Activated CD8-positive, alpha-beta memory T cell treated with anti-CD3 and anti-CD28 coated beads, Interleukin-2, amount 50 U/mL, for 24 hours (primary cell): Measurements from ENCODE around the gene APEX2.
"Not testable (repeated sequence)": the region's sequence is repeated elsewhere in the genome, so short reads cannot be mapped to it uniquely, and the experiment has no call there.

Experiments used
- DNase-seq: peaks from one replicate; pipeline ENCODE4 v3.0.0-alpha.2; 2020; ENCODE audit errors: extremely low read depth

Gene APEX2, protein sequence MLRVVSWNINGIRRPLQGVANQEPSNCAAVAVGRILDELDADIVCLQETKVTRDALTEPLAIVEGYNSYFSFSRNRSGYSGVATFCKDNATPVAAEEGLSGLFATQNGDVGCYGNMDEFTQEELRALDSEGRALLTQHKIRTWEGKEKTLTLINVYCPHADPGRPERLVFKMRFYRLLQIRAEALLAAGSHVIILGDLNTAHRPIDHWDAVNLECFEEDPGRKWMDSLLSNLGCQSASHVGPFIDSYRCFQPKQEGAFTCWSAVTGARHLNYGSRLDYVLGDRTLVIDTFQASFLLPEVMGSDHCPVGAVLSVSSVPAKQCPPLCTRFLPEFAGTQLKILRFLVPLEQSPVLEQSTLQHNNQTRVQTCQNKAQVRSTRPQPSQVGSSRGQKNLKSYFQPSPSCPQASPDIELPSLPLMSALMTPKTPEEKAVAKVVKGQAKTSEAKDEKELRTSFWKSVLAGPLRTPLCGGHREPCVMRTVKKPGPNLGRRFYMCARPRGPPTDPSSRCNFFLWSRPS

DNA sequence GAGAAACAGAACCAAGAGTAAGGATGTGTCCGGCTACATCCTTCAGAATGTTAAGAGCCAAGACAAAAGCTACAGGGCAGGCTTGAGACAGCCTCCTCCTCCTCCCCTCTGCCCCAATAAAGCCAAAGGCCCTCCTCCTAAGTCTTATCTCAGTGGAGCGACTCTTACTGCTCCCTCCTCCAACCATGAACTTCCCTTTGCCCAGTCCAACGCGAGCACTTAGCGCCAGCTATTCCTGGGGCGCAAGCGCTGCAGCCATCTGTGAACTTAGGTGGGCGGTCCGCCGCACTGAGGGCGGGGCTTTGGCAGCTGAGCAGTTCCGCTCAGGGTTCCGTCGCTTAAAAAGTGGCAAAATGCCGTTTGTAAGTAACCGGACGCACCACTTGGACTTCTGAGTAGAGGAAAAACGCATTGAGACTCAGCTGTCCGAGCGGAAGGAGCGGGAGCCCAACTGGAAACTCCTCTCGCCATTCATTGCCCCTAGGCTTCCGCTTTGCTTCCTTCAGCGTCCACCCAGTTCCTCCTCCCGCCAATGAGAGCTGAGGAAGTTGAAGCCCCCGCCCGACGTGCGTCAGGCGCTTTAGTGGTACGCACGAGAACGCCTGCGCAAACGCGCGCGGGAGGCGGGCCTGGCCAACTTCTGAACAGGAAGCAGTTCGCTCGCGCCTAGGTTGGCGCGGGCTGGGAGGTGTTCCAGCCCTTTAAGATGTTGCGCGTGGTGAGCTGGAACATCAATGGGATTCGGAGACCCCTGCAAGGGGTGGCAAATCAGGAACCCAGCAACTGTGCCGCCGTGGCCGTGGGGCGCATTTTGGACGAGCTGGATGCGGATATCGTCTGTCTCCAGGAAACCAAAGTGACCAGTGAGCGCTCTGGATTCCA lies at the start of gene APEX2:
Gene APEX2, plus strand, starts transcription at position 647 of the 882 bp plus-strand sequence. Its CDS starts 60 bp downstream, at position 707.
- peak; percentile 69 for DNase-seq

DNA sequence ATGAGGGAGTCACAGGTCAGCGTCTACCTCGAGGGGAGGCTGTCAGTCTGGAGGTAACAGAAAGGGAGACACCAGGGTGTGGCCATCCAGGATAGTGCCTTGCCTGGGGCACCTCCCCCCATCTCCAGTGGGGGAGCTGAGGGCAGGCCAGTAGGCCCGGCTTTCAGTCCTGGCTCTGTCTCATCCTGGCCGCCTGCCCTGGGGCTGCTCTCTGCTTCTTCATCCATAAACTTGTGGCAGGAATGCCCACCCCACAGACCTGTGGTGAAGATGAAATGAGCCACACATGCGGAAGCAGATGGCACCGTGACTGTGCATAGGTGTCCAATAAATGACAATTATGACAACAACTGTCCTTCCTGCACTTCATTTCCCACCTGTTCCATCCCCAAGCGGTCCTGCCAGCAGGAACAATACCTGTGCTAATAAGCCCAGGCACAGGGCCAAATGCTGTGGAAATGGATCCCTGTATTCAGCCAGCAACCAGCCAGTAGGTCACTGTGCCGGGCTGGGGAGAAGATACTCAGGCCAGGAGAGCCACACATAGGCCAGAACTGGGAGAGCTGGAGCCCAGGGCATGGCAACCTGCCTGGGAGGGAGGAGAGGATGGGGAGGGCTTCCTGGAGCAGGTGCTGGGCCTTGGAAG lies 49.3 kb upstream of the APEX2 start:
- no peak for DNase-seq

DNA sequence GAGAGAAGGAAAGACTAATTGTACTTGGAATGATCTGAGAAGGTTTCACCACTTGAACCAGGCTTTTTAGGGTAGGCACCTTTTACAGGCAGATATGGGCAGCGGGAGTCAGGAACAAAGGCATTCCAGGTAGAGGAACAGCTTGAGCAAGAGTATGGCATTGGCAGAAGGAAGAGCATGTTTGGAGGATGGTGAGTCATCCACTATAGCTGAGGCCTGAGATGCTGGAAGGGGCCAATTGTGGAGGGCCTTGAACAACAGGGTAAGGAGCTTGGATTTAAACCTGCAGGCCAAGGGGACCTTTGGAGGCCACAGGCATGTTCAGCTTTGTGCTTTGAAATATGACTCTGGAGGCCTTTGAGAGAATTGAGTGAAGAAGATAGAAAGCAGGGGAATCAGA lies 38.4 kb upstream of the APEX2 start:
- DNase-seq: no peak

DNA sequence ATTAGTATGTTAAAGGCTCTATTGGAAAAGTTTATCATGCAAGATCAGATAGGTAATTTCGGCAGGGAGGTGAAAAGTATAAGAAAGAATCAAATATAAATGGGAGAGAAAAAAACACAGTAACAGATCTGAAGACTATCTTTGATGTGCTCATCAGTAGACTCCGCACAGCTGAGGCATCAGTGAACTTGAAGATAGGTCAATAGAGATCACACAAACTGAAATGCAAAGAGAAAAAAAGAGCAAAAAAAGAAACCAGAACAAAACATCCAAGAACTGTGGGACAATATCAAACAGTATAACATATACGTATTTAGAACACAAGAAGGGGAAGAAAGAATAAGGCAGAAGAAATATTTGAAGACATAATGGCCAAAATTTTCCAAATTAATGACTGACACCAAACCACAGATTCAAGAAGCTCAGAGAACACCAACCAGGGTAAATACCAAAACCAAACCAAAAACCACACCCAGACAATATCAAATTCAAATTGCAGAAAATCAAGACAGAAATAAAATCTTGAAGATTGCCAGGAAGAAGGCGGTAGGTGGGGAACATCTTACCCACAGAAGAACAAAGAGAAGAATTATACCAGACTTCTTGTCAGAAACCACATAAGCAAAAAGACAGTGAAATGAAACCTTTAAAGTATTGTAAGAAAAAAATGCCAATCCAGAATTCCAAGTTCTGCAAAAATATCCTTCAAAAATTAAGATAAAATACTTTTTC lies 35.2 kb upstream of the APEX2 start:
- DNase-seq: no peak

DNA sequence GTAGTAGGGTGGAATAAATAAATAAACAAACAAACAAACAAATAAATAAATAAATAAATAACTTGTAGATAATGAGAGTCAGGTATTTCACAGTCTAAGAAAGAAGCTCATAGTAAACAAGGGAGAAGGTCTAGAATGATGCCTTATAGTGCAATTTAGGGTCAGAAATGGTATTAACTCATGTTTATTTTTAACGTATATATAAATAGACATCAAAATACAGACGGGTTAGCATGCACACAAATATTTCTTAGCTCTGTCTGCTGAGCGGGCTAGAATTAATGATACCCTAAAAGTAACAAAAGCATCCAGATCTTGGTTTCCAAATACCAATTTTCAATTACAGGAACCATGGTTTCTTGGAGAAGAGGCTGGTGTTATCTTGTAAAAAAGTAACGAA lies 22.8 kb upstream of the APEX2 start:
- DNase-seq: no peak

DNA sequence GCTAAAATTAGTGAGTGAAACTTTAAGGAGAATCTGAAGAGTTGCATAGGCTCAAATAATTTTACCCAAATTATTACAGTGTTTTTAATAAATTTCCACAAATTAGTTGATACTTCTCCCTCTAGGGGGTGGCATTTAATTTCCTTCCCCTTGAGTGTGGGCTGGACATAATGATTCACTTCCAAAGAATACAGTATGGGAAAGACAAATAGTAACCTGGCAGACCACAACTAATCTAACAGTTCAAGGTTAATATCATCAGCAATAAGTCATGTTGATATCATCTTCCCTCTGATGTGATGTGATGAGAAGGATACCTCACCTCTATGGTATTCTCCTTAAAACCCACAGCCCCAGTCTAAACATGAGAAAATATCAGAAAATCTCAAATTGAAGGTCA lies 21.7 kb upstream of the APEX2 start:
- DNase-seq: no peak

DNA sequence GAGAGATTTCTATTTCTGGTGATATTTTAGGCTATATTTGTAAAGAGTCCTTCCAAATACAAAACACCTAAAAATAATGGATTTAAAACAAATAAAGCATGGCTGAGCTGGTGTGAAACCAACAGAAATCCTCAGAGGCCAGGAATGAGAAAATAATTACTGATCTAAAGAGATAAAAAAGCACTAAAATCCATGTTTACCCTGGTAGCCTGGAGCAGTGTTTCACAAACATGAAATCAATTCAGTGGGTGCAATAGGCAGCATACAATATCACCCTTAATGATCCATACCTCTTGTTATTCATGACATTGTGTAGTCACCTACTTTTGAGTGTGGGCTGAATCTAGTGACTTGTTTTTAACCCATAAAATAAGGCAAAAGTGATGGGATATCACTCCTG lies 20.7 kb upstream of the APEX2 start:
- no peak for DNase-seq

DNA sequence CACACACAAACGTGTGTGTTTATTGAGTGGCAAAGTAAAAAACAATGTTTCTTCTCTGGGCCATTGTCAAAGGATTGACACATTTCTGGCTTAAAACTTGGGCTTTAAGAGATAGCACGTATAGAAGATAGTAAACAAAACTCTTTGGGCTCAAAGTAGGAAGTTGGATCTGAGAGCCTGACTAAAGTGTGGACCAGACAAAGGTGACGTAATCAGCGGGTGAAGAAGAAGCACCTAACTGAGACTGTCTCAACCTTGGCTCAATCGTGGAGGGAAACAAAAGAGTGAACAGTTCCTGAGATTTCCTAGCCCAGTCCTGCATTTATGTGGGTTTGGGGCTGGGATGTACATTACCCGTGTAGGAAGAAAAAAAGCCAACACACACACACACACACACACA lies 19.8 kb upstream of the APEX2 start:
- no peak for DNase-seq

DNA sequence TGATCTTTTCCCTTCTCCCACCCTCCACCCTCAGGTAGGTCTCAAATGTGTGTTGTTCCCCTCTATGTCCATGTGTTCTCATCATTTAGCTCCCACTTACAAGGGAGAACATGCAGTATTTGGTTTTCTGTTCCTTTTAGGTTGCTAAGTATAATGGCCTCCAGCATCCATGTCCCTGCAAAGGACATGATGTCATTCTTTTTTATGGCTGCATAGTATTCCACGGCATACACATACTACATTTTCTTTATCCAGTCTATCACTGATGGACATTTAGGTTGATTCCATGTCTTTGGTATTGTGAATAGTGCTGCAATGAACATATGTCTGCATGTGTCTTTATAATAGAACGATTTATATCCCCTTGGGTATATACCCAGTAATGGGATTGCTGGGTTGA lies 16.9 kb upstream of the APEX2 start:
- DNase-seq: not testable (repeated sequence)

DNA sequence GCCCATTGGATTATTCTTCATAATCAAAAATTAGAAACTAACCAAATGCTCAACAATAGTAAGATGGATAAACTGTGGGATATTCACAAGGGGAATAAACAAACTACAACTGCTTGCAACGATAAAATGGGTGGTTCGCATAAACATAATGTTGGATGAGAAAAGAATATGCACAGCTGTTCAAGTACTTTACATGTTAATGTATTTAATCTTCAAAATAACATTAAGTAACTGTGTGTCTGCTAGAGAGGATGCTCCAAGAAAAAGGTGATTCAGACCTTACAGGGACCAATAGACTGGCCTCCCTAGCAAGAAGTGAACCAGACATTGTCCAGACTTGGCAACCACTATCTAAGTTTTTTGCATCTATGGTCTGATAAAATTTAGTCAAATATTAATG lies 8.5 kb upstream of the APEX2 start:
- no peak for DNase-seq

DNA sequence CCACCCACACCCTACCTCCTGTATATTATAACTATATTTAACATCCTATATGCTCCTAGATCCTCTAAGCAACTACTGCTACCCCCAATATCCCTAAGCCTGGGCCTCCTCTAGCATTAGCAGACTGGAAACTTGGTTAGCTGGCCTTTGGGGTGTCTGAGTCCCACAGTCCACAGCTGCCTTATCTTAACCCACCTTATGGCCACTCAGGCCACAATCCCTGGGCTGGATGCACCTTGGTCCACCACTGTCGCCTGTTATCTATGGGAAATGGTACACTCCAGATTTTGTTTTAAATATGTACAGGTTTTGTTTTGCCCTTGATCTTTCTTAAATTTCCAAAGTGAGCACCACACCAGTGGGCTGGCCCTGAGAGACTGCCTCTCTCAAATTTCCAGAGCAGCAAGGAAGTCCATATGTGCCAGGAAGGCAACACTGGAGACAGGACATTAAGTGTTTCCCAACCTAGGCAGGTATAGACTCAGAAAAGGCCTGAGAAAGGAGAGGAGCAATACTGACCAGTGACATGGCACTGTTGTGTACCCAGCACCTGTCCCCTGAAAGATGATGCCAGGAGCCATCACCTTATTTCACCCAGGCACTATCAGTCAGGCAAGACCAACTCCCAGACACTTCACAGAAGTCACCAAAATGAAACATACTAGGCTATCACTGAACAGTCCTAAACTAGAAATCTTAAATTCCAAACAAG lies 7.1 kb upstream of the APEX2 start:
- DNase-seq: no peak

DNA sequence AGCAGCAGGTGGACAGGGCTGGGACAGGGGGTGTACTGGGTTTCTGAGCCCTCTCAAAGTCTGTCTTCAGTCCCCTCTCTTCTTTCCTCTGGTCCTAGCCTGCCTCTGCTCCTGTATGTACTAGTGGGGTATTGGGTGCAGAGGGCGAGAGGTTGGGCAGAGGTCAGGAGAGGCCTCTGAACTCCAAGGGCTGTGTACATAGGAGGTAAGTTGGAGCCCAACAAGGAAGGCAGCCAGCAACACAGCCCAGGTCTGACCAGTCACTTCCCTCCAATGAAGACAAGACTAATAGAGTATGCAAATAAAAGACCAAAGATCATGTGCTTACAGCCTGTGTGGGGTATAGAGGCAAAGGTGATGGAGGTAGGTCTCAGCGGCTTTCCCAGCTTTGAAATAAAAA lies 6.1 kb upstream of the APEX2 start, which contains the start of gene PFKFB1:
Gene PFKFB1, minus strand, starts transcription at position 90 of the 400 bp plus-strand sequence. CDS start 181 bp downstream, outside the sequence.
- no peak for DNase-seq

DNA sequence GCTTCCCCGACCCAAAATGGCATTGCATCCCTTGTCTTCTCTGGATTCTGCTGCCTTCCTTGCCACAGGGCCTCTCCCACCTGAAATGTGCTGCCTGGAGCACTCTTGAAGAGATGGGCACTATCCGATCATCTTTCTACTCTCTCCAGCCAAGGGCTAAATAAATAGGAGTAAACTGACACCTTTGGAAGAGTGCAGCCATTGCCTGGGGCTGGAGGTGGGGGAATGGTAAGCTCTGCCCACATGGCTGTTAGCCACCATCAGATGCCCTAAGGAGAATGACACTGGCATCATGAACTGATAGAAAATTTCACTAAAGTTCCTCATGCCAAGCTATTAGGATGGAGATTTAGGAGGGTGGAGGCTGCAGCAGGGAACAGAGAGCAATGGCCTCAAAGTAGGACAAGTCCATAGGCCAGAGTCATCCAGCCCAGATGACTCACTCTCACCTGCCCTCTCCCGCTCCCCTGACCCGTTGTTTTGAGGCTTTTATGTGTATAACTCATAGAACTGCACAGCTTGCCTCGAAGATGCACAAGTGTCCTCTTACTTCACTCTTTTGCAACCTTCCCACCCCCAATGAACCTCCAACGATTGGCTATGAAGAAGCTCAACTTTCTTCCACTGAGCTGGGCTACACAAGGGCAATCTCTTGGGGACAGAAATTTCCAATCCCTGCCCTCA lies 5.4 kb upstream of the APEX2 start:
- DNase-seq: no peak

DNA sequence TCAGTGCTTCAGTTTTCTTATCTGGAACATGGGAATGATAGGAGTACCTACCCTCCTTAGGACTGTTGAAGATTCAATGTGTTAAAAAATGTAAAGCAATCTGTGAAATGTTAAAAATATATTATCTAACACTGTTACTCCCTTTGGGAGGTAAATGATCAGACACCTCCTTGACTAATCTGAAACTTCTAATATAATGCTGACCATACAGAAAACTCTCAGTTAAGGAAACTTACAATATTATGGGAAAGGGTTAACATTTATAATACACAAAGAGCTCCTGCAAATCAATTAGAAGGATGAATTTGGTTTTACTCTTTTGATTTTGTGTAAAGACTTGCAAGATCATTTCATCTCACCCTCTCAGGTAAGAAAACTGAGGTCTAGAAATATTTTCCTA lies 4.5 kb upstream of the APEX2 start:
- no peak for DNase-seq

DNA sequence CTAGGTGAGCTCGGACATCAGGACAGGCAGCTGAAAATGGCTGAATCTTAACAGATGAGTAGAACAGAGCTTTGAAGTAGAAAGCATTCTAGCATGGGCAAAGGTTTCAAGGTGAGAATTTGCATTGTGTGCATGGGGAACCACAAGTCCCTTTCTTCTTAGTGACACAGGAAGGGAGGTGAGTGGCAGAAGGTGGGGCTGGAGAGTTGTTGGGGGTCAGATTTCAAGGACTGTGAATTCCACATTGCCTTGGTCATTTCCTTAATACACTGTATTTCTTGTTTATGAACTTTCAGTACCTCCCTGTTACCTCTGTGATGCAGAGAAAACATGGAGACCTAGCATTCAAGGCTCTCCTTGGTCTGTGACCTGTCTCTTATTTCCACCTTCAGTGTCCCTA lies 4.1 kb downstream of the APEX2 start:
- no peak for DNase-seq

DNA sequence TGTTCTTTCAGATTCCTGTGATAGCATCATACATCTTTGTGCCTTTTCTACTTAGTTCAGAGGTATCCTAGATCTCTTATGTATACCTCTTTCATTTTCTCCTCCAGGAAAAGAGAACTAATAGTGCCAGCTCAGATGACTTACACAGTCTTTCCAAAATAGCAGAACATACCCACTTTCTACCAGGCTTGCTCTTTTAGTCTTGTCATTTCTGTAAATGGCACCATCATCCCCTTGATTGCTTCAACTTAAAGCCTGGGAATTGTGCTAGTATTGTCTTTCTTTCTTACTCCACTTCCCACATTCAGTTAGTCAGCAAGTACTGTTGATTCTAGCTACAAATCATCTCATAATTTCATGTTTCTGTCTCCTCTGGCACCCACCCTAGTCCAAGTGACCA lies 5.1 kb downstream of the APEX2 start:
- DNase-seq: no peak

DNA sequence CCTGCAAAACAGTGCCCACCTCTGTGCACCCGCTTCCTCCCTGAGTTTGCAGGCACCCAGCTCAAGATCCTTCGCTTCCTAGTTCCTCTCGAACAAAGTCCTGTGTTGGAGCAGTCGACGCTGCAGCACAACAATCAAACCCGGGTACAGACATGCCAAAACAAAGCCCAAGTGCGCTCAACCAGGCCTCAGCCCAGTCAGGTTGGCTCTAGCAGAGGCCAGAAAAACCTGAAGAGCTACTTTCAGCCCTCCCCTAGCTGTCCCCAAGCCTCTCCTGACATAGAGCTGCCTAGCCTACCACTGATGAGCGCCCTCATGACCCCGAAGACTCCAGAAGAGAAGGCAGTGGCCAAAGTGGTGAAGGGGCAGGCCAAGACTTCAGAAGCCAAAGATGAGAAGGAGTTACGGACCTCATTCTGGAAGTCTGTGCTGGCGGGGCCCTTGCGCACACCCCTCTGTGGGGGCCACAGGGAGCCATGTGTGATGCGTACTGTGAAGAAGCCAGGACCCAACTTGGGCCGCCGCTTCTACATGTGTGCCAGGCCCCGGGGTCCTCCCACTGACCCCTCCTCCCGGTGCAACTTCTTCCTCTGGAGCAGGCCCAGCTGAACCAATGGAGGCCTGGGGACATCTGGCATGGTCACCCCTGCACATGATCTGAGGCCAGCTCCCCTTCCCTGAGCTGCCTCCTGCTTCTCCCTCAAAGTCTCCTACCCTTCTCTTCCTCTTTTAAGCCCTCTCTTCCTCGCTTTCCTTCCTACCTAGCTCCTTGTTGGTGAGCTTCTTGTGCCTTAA lies 6.9 kb downstream of the APEX2 start:
- DNase-seq: no peak

DNA sequence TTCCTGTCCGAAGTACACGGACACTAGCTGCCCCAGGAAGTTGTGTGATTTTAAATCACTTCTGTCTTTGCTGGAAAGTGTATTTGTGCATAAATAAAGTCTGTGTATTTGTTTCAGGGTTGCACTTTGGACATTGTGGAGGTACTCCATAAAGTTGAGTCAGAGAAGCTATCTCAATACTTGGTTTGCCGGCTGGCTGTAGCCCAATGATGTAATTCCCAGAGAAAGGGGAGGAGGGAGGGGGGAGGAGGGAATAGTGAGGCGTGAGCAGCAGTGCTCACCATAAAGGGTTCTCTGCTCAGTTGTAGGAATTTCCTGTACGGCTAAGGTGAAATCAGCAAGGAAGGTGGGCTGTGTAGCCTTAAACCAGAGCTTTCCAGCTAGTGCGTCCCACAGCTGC lies 7.5 kb downstream of the APEX2 start:
- DNase-seq: no peak
